ENCODE results near the gene ENDOU. TPM values are rescaled to one million over a fixed set of nuclear protein-coding genes. Genes with fewer than 3 reads are reported as not detected.

ENDOU gene
- total and polyA plus RNA-seq, 8 donors: 1.8 to 7.6 TPM; not detected in 6

GRCh38 chr12:47770086-47770726, 44.9 kb upstream of the ENDOU start:
- Histone ChIP-seq H3K4me1 (peaks cover 9 to 56% (median 27%) of the 10 kb centered on the region in 4 donors), H3K4me3 (no peak overlapping the region), H3K9me3 (no peaks in the 10 kb centered on the region), H3K27ac (peak overlapping the region in 1 of 5 donors; percentile 26), H3K36me3 (no peaks in the 10 kb centered on the region), H3K27me3 (no peaks in the 10 kb centered on the region)
- no peak for DNase-seq
- intact Hi-C loops (cut with DNase I; ENCODE audit: low total_unique reads): no loop called here
- TF ChIP-seq EP300 (IDR thresholded peaks at IDR 0.05) (no peak), POLR2AphosphoS5 (IDR thresholded peaks at IDR 0.05) (no peak)
- TF ChIP-seq, protein P1, sequence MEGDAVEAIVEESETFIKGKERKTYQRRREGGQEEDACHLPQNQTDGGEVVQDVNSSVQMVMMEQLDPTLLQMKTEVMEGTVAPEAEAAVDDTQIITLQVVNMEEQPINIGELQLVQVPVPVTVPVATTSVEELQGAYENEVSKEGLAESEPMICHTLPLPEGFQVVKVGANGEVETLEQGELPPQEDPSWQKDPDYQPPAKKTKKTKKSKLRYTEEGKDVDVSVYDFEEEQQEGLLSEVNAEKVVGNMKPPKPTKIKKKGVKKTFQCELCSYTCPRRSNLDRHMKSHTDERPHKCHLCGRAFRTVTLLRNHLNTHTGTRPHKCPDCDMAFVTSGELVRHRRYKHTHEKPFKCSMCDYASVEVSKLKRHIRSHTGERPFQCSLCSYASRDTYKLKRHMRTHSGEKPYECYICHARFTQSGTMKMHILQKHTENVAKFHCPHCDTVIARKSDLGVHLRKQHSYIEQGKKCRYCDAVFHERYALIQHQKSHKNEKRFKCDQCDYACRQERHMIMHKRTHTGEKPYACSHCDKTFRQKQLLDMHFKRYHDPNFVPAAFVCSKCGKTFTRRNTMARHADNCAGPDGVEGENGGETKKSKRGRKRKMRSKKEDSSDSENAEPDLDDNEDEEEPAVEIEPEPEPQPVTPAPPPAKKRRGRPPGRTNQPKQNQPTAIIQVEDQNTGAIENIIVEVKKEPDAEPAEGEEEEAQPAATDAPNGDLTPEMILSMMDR (IDR thresholded peaks at IDR 0.05): no peak
- 77 to 94% (median 93%) methylated on average over 3 of the region's 3 CpGs for WGBS, 5 donors

DNA sequence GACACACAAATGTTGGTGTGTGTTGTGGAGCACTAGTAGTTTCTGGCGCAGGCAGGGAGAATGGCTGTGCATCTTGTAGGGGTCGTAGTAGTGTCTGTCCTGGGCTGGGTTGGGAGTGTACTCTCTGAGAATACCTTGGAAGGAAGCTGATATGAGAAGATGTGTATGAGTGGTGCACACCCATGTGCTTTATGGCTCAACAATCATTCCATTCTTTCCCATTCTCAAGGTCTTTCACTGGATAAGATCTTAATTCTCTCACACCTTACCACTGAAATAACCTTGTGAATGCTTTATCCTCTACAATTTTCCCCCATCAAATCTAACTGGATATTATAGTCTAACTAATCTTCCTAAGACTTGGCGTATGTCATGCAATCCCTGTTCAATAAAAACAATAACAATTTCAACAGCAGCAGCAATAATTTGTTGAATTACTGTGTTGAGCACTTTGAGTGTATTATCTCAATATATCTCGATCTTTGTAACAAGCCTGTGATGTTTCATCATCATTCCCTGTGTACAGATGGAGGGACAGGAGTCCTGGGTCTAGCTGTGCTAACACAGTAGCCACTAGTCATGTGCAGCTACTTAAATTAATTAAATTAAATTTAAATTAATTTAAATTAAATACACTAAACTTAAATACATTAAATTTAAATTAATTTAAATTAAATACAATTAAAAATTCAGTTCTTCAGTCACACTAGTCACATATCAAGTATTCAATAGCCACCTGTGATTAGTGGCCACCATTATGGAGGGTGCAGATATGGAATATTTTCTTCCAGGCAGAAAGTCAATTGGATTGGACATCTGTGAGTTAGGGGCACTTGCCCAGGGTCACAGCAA, 44.2 kb upstream of the ENDOU start:
- peaks cover 4 to 51% (median 19%) of the 10 kb centered on the region in 4 donors for H3K4me1 ChIP-seq
- H3K36me3 ChIP-seq: no peaks in the 10 kb centered on the region
- no peaks in the 10 kb centered on the region for H3K9me3 ChIP-seq
- 75 to 82% (median 78%) methylated on average over 4 of the region's 4 CpGs for WGBS, 5 donors
- DNase-seq: no peak
- intact Hi-C loops (cut with DNase I; ENCODE audit: low total_unique reads): loop anchor here (10.0 kb wide), 1 partner anchor 55 kb away; no protein-coding TSS in a partner anchor
- H3K4me3 ChIP-seq: no peak overlapping the region
- H3K27ac ChIP-seq: no peak overlapping the region
- H3K27me3 ChIP-seq: no peaks in the 10 kb centered on the region
- TF ChIP-seq EP300 (IDR thresholded peaks at IDR 0.05) (no peak), POLR2A (IDR thresholded peaks at IDR 0.05) (no peak), POLR2AphosphoS5 (IDR thresholded peaks at IDR 0.05) (no peak)
- TF ChIP-seq, protein P1 (IDR thresholded peaks at IDR 0.05): no peak

- H3K36me3 ChIP-seq: no peaks in the 10 kb centered on the region
- H3K4me3 ChIP-seq: no peak overlapping the region
- TF ChIP-seq POLR2AphosphoS5 (IDR thresholded peaks at IDR 0.05): no peak
- TF ChIP-seq POLR2A (IDR thresholded peaks at IDR 0.05): no peak
- TF ChIP-seq EP300 (IDR thresholded peaks at IDR 0.05): no peak
- TF ChIP-seq, protein P1 (IDR thresholded peaks at IDR 0.05): no peak
- intact Hi-C loops (cut with DNase I; ENCODE audit: low total_unique reads): loop anchor here (10.0 kb wide), 1 partner anchor 54 kb away; no protein-coding TSS in a partner anchor
- DNase-seq: no peak
- no peak overlapping the region for H3K27ac ChIP-seq
- 59 to 73% (median 64%) methylated on average over 2 of the region's 2 CpGs for WGBS, 5 donors
- H3K27me3 ChIP-seq: no peaks in the 10 kb centered on the region
- H3K4me1 ChIP-seq: peaks cover 0 to 47% (median 10%) of the 10 kb centered on the region in 4 donors
- no peaks in the 10 kb centered on the region for H3K9me3 ChIP-seq
Measured at GRCh38 chr12:47768323-47768811, 43.1 kb upstream of the ENDOU start.

- Histone ChIP-seq H3K27me3 (no peaks in the 10 kb centered on the region), H3K4me1 (peaks cover 0 to 41% (median 5%) of the 10 kb centered on the region in 4 donors), H3K36me3 (no peaks in the 10 kb centered on the region), H3K4me3 (no peak overlapping the region), H3K27ac (no peak overlapping the region), H3K9me3 (no peaks in the 10 kb centered on the region)
- intact Hi-C loops (cut with DNase I; ENCODE audit: low total_unique reads): loop anchor here (10.0 kb wide), 1 partner anchor 52 kb away; no protein-coding TSS in a partner anchor
- peak; percentile 67 to 85 for DNase-seq
- TF ChIP-seq, protein P1 (IDR thresholded peaks at IDR 0.05): peak in 5 of 7 experiments; percentile 21 to 64 (median 52)
- no peak for TF ChIP-seq EP300 (IDR thresholded peaks at IDR 0.05)
- WGBS, 5 donors: 41 to 53% (median 48%) methylated on average over 4 of the region's 4 CpGs
Measured at GRCh38 chr12:47767216-47767724, 42.0 kb upstream of the ENDOU start.

All from stomach (tissue), 9 donors.